Neural crest cell (in vitro differentiated cells): Measurements from ENCODE around the gene LRCOL1. TPM values are rescaled to one million over a fixed set of nuclear protein-coding genes. Genes with fewer than 3 reads are reported as not detected.
A peak's percentile ranks its signal among the peaks of the same experiment; 100 is the strongest.

Experiments used
- DNase-seq: peaks from one replicate; pipeline ENCODE4 v3.0.0; 2021; ENCODE audit warnings: low read depth, mixed read lengths, low spot score
- H3K27ac Mint-ChIP-seq: one replicate; pipeline ENCODE4 v1.8.0; 2021; ENCODE audit warnings: mild to moderate bottlenecking, mixed read lengths; ENCODE audit not compliant: unreplicated experiment
- H3K27me3 Mint-ChIP-seq: 2 replicates; pipeline ENCODE4 v1.8.0; 2021; ENCODE audit warnings: low read depth, mild to moderate bottlenecking, mixed read lengths
- H3K36me3 Mint-ChIP-seq: 2 replicates; pipeline ENCODE4 v1.8.0; 2021; ENCODE audit warnings: low read depth, mild to moderate bottlenecking, mixed read lengths
- H3K4me1 Mint-ChIP-seq: 2 replicates; pipeline ENCODE4 v1.8.0; 2021; ENCODE audit warnings: mixed read lengths
- H3K4me3 Mint-ChIP-seq: one replicate; pipeline ENCODE4 v1.8.0; 2021; ENCODE audit warnings: mild to moderate bottlenecking, mixed read lengths
- H3K9me3 Mint-ChIP-seq: 2 replicates; pipeline ENCODE4 v1.8.0; 2021; ENCODE audit warnings: mixed read lengths
- CTCF ChIP-seq: fragments of 200-600 bp; sonication (generic); conservative IDR thresholded peaks from 2 replicates; pipeline ENCODE4 v1.5.0; 2021; ENCODE audit warnings: antibody characterized with exemption, mild to moderate bottlenecking
- total RNA-seq: library from RNA; stranded (reverse); gene quantifications from 2 replicates; pipeline ENCODE4 v1.2.1, GENCODE V29; 2021

The LRCOL1 gene
- total RNA-seq, 1 donor from 2014 or later = 1.7 TPM

GRCh38 chr12:132565365-132565764 is 45.0 kb downstream of the LRCOL1 start:
- Mint-ChIP-seq H3K27me3 (no peaks in the 10 kb centered on the region), H3K4me3 (peak overlapping the region; percentile 71), H3K27ac (no peak overlapping the region), H3K9me3 (no peaks in the 10 kb centered on the region), H3K36me3 (peaks cover 2% of the 10 kb centered on the region), H3K4me1 (peaks cover 4% of the 10 kb centered on the region)
- DNase-seq = no peak
- TF ChIP-seq CTCF = no peak

- DNase-seq = no peak
- Mint-ChIP-seq H3K27ac (no peak overlapping the region), H3K4me1 (peaks cover 4% of the 10 kb centered on the region), H3K4me3 (no peak overlapping the region), H3K36me3 (peaks cover 2% of the 10 kb centered on the region), H3K9me3 (no peaks in the 10 kb centered on the region), H3K27me3 (no peaks in the 10 kb centered on the region)
- TF ChIP-seq CTCF = no peak
These were observed 46.5 kb downstream of the LRCOL1 start for GRCh38 chr12:132563911-132564310.

- DNase-seq = no peak
- no peak for TF ChIP-seq CTCF
- Mint-ChIP-seq H3K27me3 (no peaks in the 10 kb centered on the region), H3K4me3 (peak overlapping the region; percentile 78), H3K27ac (no peak overlapping the region), H3K4me1 (peaks cover 7% of the 10 kb centered on the region), H3K9me3 (no peaks in the 10 kb centered on the region), H3K36me3 (peaks cover 2% of the 10 kb centered on the region)
These were observed 47.8 kb downstream of the LRCOL1 start for GRCh38 chr12:132562489-132563021.

GRCh38 chr12:132561427-132562156 is 48.8 kb downstream of the LRCOL1 start:
- H3K27ac Mint-ChIP-seq = no peak overlapping the region

More at GRCh38 chr12:132561427-132562156, 48.8 kb downstream of the LRCOL1 start:
- no peaks in the 10 kb centered on the region for H3K9me3 Mint-ChIP-seq
- peaks cover 2% of the 10 kb centered on the region for H3K36me3 Mint-ChIP-seq
- DNase-seq = peak; percentile 48
- peaks cover 4% of the 10 kb centered on the region for H3K27me3 Mint-ChIP-seq
- peak; percentile 10 for TF ChIP-seq CTCF
- H3K4me1 Mint-ChIP-seq = peaks cover 12% of the 10 kb centered on the region
- H3K4me3 Mint-ChIP-seq = peak overlapping the region; percentile 88
